HG03139 (cell line): ENCODE measurements around the gene DUSP1.
"Not testable (repeated sequence)": the region's sequence is repeated elsewhere in the genome, so short reads cannot be mapped to it uniquely, and the experiment has no call there.

ENCODE experiments used
- ATAC-seq: cut with Tn5 transposase; IDR thresholded peaks from one replicate; pipeline ENCODE4 v1.9.1; 2021; ENCODE audit not compliant: unreplicated experiment

DUSP1 gene

GRCh38 chr5:172798422-172799215 lies 27.6 kb upstream of the DUSP1 start:
- ATAC-seq = no peak

GRCh38 chr5:172797771-172798191 lies 26.8 kb upstream of the DUSP1 start:
- ATAC-seq = no peak

GRCh38 chr5:172796306-172796705 lies 25.3 kb upstream of the DUSP1 start:
- no peak for ATAC-seq

GRCh38 chr5:172795318-172795977 lies 24.5 kb upstream of the DUSP1 start:
- ATAC-seq = no peak

- no peak for ATAC-seq
Observed at GRCh38 chr5:172793577-172794488, 22.8 kb upstream of the DUSP1 start.

GRCh38 chr5:172792701-172793570 lies 21.9 kb upstream of the DUSP1 start:
- no peak for ATAC-seq

- no peak for ATAC-seq
Observed at GRCh38 chr5:172791726-172792445, 20.9 kb upstream of the DUSP1 start.

- no peak for ATAC-seq
Observed at GRCh38 chr5:172791286-172791685, 20.3 kb upstream of the DUSP1 start.

GRCh38 chr5:172790496-172790889 lies 19.5 kb upstream of the DUSP1 start:
- ATAC-seq = no peak

GRCh38 chr5:172789687-172790495 lies 18.9 kb upstream of the DUSP1 start:
- ATAC-seq = no peak

GRCh38 chr5:172788771-172789686 lies 18.0 kb upstream of the DUSP1 start:
- ATAC-seq = no peak

- not testable (repeated sequence) for ATAC-seq
Observed at GRCh38 chr5:172787538-172787937, 16.5 kb upstream of the DUSP1 start.

GRCh38 chr5:172786736-172787462 lies 15.9 kb upstream of the DUSP1 start:
- no peak for ATAC-seq

GRCh38 chr5:172785429-172786088 lies 14.6 kb upstream of the DUSP1 start:
- no peak for ATAC-seq

- not testable (repeated sequence) for ATAC-seq
Observed at GRCh38 chr5:172784162-172784561, 13.2 kb upstream of the DUSP1 start.

GRCh38 chr5:172783319-172783718 lies 12.3 kb upstream of the DUSP1 start:
- ATAC-seq = not testable (repeated sequence)
